Nucleus accumbens (tissue), 56 donors: Measurements from ENCODE around the gene MRPL19.

Experiments
- DNase-seq, 56 donors: peaks; one replicate each; lab custom pipeline; 2025; lab: John Stamatoyannopoulos, UW

Gene MRPL19

DNA sequence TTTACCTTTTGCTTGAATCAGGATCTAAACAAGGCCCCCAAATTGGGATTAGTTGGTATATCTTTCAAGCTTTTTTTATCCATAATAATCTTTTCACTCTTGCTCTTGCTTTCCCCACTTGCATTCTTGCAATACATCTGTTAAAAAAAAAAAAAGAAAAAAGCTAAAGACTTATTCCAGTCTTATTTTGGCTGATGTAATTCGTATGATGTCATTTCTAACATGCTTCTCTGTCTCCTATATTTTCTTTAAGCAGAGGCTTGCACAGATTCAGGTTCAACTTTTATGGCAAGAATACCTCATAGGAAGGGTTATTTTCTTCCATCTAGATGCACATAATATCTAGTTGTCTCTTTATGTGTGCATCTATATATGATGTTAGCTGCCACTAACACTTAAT, 73.9 kb downstream of the MRPL19 start:
- DNase-seq: no peak

DNA sequence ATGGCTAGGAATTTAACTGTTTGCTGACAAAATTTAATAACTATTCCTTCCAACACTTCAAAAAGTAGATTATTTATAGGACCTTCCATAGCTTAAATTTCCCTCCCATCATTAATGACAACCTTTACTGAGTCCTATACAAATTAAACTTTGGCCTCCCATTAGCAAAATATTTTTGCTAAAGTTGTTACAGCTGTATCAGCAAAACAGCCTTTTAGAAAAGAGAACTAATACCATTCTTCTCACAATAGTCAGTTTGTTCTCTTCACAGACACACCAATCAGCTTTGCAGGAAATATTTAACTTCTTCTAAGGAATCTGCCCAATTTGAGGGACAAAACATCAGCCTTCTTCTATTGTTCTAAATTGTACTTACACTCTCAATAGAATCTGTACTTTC, 76.1 kb downstream of the MRPL19 start:
- no peak for DNase-seq

DNA sequence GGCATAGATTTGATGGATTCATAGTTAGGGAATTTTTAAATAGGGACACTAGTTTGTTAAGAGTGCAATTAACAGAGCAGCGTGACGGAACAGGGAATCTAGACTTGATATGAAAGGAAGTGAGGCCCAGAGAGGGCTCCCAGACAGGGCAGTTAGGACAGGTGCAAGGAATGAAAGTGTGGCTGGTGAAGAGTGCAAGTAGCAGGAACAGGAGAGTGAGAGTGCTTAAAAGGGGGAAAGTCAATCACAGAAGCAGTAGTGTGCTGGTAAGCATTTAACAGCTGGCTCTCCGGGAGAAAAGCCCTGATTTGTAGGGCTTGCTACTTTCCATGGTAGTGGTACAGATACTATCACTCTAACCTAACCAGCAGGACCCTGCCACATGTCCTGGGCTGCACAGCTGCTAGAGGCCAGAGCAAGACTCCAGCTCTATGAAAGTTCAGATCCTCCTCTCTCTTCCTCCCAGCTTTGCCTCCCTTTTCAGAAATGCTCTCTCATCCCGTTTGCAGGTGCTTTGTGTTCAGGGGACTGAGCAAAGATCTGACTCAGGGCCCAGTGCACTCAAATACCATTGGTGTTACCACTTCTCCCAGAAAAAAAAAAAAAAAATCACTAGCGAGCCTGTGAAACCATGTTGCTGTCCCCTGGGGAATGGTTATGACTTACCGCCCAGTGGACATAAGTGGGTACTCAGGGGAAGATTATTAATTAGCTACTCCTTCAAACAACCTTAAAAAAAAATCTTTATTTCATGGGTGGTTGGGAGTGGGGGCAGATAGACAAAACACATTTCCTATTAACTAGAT, 82.2 kb downstream of the MRPL19 start:
- no peak for DNase-seq

DNA sequence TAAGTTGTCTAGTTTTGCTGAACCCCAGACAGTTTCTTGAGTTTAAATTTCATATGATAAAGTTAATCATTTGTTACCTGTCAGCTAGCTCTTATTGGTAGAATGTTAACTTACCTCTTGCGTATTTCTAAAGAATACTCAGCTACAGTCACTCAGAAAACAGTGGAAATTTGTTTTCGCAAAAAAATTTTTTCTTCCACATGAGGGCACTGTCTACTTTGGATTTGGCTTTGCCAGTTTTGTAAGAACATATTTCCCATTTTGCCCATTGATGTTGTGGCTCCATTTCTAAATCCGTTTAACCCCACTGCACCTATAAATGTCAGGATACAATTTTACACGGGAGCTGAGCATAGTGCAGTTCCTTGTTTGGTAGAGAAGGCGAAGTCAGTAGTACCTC, 83.3 kb downstream of the MRPL19 start:
- DNase-seq: peak in 1 of 56 donors; percentile 6

- no peak for DNase-seq
Observed at GRCh38 chr2:75736276-75736675, 89.7 kb downstream of the MRPL19 start.

GRCh38 chr2:75737961-75738360, 91.4 kb downstream of the MRPL19 start:
- DNase-seq: no peak
